SK-MEL-5 (cell line): Measurements from ENCODE around the gene CNTN2. TPM values are rescaled to one million over a fixed set of nuclear protein-coding genes. Genes with fewer than 3 reads are reported as not detected.

ENCODE experiments used
- DNase-seq: peaks from one replicate; pipeline ENCODE4 v3.0.0-alpha.2; 2016; ENCODE audit warnings: low read depth, low spot score
- in situ Hi-C: cut with HindIII; loops from 2 replicates; pipeline ENCODE4 v1.10.0; 2016; ENCODE audit warnings: low sequenced_read_pairs, high pct_unique_total_duplicates, low pct_unique_long_range_greater_than_20kb
- total RNA-seq: library from RNA; depleted of rRNA; stranded (reverse); fragments of >200 nt; shearing (Covaris generic); gene quantifications from 2 replicates; pipeline ENCODE4 v1.2.3, GENCODE V29; 2014

Gene CNTN2
- total RNA-seq, 1 experiment from 2014 or later: not detected

DNA sequence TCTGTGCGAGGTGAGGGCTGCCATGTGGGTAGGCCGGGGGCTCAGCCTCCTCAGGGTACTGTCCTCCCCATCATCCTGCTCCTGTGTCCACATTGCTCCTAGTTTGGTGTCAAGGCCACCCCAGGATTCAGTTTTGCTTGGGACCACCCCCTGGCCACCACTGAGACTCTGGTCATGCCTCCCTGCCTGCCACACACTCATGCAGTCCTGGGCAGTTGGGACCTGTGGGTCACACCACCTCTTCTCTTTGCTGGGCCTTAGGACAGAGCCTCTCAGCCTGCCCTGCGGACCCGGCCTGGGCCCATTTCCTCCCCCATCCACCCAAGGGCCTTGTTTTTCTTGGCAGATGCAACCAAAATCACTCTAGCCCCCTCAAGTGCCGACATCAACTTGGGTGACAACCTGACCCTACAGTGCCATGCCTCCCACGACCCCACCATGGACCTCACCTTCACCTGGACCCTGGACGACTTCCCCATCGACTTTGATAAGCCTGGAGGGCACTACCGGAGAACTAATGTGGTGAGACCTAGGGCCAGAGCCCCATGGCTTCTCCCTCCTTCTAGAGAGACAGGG, 21.8 kb downstream of the CNTN2 start:
- DNase-seq: no peak
- in situ Hi-C loops: no loop called here

DNA sequence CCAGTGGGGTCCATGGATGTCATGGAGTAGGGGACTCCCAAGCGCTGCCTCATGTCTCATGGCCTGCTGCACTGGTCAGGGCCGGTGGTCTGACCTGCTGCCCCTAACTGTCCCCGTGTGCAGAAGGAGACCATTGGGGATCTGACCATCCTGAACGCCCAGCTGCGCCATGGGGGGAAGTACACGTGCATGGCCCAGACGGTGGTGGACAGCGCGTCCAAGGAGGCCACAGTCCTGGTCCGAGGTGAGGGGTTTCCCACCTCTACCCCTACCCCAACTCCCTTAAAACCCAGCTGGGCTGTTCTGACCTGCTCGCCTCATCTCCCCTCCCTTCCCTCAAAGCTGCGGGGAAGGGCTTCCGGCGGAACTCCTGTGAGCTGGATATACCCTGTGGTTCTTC, 22.7 kb downstream of the CNTN2 start:
- no peak for DNase-seq
- in situ Hi-C loops: no loop called here

DNA sequence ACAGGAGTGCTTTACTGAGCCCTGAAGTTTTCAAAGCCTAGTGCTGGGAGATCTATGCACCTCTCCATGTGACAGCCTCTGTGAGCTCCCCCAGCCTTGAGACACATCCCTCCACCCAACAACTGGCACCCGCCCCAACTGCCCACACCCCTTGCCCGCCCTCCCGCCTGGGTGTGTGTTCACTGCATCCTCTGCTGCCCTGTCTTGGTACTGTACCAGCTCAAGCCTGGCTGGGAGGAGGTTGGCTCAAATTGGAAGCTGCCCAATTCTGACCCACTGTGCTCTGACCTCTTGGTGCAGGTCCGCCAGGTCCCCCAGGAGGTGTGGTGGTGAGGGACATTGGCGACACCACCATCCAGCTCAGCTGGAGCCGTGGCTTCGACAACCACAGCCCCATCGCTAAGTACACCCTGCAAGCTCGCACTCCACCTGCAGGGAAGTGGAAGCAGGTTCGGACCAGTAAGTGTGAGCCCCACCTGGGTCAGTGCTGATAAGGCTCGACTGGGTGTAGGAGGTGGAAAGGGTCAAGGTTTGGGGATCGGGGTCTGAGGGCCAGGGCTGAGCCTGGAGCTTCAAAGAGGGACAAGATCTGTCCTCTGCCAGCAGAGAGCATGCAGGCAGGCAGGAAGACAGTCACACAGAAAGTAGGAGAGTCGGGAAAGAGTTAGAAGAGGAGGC, 23.3 kb downstream of the CNTN2 start:
- peak; percentile 47 for DNase-seq
- in situ Hi-C loops: no loop called here

GRCh38 chr1:205067031-205067430, 24.0 kb downstream of the CNTN2 start:
- in situ Hi-C loops: no loop called here
- DNase-seq: no peak

DNA sequence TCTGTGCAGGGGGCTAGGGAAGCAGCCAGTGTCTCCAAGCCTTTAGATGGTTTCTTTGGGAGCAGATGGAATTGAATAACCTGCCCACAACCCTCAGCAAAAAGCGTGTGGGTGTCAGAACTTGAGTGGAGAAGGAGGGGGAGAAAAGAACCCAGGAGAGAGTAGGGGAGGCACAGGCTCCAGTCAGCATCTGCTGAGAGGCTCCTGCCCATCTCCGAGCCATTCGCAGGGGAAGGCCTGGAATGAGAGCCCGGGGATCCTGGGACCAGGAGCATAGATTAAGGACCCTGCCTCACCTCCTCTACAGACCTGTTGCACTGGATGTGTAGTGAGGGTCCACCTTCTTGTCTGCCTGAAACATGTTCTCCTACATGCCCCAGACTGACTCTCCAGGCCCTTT, 25.0 kb downstream of the CNTN2 start:
- no peak for DNase-seq
- in situ Hi-C loops: no loop called here

- no peak for DNase-seq
Measured at GRCh38 chr1:205068457-205069040, 25.5 kb downstream of the CNTN2 start.

GRCh38 chr1:205069371-205070125, 26.5 kb downstream of the CNTN2 start:
- in situ Hi-C loops: no loop called here
- DNase-seq: no peak

More at GRCh38 chr1:205068457-205069040, 25.5 kb downstream of the CNTN2 start:
- in situ Hi-C loops: no loop called here

GRCh38 chr1:205071028-205071409, 28.0 kb downstream of the CNTN2 start:
- in situ Hi-C loops: no loop called here
- no peak for DNase-seq

- no peak for DNase-seq
- in situ Hi-C loops: no loop called here
Measured at GRCh38 chr1:205071801-205072200, 28.8 kb downstream of the CNTN2 start.

- in situ Hi-C loops: no loop called here
Measured at GRCh38 chr1:205072286-205072685, 29.3 kb downstream of the CNTN2 start.

DNA sequence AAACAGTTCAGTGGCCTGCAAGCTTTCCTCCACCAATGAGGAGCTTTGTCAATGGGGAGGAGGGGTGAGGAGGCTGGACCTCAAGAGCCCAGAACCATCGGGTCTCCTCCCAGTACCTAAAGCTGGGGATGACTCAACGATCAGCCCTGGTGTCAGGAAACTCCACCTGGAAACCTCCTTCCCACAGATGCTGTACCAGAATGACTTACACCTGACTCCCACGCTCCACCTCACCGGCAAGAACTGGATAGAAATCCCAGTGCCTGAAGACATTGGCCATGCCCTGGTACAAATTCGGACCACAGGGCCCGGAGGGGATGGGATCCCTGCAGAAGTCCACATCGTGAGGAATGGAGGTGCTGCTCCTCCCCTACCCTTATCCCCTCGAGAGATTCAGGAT, 29.9 kb downstream of the CNTN2 start:
- in situ Hi-C loops: no loop called here
- DNase-seq: no peak

More at GRCh38 chr1:205072286-205072685, 29.3 kb downstream of the CNTN2 start:
- no peak for DNase-seq

- no peak for DNase-seq
Measured at GRCh38 chr1:205073511-205073910, 30.5 kb downstream of the CNTN2 start.

GRCh38 chr1:205074084-205074483, 31.1 kb downstream of the CNTN2 start:
- DNase-seq: no peak
- in situ Hi-C loops: no loop called here

More at GRCh38 chr1:205073511-205073910, 30.5 kb downstream of the CNTN2 start:
- in situ Hi-C loops: no loop called here

DNA sequence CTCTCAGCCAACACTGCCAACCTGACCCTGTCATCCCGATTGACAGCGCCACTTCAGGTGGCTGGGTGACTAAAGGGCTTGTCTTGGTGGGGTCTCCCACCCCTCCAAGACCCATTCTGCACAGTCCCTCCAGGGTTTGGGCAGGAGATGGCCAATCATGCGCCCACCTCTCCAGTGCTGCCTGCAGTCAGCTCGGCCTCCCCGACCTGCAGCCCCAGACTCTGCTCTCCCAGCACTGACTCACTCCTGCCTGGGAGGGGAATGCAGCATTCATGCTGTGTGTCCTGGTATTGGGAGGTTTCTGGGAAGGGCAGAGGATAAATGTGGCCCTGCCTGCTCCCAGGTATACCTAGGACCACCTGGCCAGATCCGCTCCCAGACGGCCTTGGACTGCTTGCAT, 31.5 kb downstream of the CNTN2 start:
- DNase-seq: no peak
- in situ Hi-C loops: no loop called here

DNA sequence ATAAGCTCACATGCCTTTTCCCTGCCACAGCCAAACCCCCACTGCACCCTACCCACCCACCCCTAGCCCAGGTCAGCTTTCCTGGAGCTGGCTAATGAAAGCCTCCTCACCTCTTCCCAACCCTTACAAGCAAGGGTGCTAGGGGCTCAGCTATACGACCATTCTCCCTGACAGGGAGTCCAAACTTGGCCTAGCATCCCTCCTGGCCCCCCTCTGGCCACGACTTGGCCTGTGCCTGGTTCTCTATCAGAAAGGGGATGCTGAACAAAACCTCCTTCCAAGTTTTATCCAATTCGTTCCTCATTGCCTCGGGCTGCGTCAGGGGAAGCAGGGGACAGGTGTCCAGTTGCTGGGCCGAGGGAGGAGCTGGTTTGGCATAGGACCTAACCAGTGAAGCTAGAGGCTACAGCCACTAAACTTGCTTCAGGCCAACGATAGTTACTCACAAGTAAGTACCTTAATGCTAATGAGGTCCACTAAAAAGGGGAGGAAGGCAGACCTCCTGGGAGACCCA, 32.7 kb downstream of the CNTN2 start:
- in situ Hi-C loops: no loop called here
- no peak for DNase-seq

- no peak for DNase-seq
- in situ Hi-C loops: no loop called here
Measured at GRCh38 chr1:205076245-205076761, 33.3 kb downstream of the CNTN2 start.

DNA sequence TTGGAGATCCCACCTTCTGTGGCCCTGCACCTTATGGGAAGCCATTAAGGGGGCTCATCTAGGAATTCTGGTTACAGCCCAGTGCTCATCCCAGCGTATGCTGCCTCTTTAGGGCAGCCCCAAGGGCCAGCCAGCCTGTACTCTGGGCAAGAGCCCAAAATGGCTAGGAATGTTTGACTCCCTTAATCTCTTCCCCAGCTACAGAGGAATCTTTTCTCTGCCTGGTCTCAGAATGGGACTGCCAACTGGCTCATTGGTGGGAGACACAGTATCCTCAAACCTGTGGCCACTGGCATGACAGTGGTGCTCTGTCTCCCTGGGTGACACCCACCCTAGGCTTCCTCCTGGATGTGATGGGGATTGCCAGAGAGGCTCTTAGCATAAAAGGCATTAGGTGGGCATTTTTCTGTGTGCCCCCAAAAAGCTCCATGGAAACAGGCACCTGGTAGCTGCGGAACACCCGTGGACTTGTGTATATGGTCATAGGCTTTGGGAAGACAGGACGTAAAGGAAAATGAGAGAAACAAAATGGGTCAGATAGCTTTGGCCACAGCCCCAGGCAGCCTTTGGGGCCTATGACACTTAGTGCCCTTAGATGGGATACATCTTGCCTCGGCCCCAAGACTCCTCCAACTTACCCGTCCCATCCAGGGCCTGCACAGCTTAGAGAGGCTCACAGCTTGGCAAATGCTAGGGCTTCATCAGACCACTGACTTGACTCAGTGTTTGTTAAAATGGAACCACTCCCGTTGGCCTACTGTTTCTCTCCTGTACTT, 34.3 kb downstream of the CNTN2 start:
- DNase-seq: no peak
- in situ Hi-C loops: no loop called here
